Measurements from ENCODE around the gene SHC1.

Gene SHC1

DNA sequence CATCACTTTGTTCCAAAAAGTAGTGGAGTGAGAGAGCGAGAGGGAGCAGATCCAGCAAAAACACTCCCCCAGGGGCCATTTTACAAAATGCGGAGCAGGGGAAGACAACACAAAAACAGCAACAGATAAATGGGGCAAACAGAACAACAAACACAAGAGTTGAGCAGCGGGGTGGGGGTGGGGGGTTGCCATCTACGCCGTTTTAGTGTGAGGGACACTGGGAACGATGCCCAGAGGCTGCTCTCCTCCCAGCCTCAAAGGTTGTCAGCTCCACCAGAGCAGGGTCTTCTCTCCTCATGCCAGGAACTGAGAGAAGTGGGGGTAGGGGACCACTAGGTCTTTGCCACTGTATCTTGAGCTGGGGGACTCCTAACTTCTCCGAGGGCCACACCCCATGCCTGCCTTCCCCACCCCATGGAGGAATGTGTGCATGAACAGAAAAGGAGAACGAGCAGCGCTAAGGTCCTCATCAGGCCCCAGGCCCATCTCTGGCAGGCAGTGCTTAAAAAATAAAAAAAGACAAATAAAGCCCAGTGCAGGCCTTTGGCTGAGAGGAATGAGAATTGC is 13.4 kb downstream of the SHC1 start:
- no peak for DNase-seq (ENCODE audit: low read depth)
- H3K4me3 ChIP-seq (ENCODE audit: low read length): no peak overlapping the region
- TF ChIP-seq CTCF (conservative IDR thresholded peaks at IDR 0.05; ENCODE audit: low read length): no peak

- TF ChIP-seq CTCF (conservative IDR thresholded peaks at IDR 0.05; ENCODE audit: low read length): no peak
- DNase-seq (ENCODE audit: low read depth): no peak
Measured at GRCh38 chr1:154956544-154956941, 14.0 kb downstream of the SHC1 start.

DNA sequence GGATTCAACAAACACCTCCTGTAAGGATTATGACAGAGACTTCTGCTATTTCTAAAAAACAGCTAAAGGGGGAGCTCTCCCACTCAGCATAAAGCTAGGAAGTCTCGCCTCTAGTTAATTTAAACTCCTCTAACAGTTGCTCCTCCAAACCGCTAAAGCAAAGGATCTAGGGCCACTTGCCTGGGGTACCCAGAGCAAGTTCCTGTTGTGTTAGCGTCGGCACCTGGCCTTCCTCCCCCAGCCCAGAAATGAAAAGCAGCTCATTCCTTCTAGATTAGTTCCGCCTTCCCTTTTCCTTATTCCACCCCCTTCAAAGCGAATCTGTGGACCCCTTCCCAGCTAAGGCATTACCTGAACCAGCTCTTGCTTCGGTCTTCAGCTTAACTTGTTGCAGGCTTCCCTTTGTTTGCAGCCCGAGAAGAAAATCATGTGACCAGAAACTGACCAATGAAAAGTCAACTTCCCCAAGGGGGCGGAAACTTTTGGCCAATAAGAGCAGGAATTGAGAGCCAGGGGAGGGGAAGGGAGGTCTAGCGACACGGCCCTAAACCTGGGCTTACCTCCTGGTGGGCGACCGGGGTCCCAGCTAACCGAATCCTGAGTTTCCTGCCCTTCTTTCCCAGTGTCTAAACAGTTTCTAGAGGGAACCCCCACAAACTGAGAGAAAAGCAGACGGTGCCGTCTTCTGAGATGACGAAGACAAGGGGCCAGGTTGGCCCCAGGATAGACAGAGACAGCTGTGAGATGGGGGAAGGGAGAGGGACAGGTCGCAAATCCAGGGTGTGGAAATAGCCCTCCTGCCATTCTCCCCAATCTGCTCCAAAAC is 14.6 kb downstream of the SHC1 start, which contains the start of gene PBXIP1:
Gene PBXIP1 (minus strand): TSS at position 382 of the 826 bp plus-strand sequence. CDS start 2,378 bp downstream, outside the sequence.
- H3K4me3 ChIP-seq (ENCODE audit: low read length): peak within 1 kb of the TSS; percentile 72
- TF ChIP-seq CTCF (conservative IDR thresholded peaks at IDR 0.05; ENCODE audit: low read length): peak; percentile 55
- DNase-seq (ENCODE audit: low read depth): peak; percentile 85

More at GRCh38 chr1:154956544-154956941, 14.0 kb downstream of the SHC1 start:
- H3K4me3 ChIP-seq (ENCODE audit: low read length): peak overlapping the region; percentile 72

DNA sequence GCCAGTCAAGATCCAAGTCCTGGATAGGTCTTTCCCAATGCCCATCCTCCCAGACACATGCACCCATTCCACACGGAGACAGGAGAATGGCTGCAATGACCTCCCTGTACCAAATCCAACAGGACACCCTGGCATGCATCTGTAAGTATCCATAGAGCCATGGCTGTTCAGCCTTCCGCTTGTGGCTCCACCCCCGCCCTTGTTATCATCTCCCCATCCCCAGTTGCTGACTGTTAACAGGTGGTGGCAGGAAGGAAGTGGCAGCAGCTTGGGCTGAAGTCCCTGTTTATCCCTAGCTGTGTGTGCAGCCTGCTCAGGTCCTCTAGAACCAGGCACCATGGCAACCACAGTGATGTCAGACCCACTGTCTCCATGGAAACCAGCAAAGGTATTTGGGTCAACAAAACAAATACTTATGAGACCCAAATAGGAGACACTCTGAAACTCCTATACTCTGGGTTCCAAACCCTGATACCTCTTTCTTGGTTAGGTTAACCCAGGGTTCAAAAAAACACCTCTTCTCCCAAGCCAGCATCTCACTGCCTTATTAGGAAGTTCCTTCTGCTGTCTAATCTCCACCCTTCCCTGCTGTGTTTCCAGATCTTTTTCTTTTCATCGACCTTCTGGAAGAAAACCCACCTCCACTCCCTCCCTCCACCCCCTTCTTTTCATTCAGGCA is 15.4 kb downstream of the SHC1 start:
- peak overlapping the region; percentile 72 for H3K4me3 ChIP-seq (ENCODE audit: low read length)
- peak; percentile 71 for DNase-seq (ENCODE audit: low read depth)
- no peak for TF ChIP-seq CTCF (conservative IDR thresholded peaks at IDR 0.05; ENCODE audit: low read length)

- H3K4me3 ChIP-seq (ENCODE audit: low read length): no peak overlapping the region
- TF ChIP-seq CTCF (conservative IDR thresholded peaks at IDR 0.05; ENCODE audit: low read length): no peak
- no peak for DNase-seq (ENCODE audit: low read depth)
Measured at GRCh38 chr1:154954541-154954940, 16.0 kb downstream of the SHC1 start.

GRCh38 chr1:154953611-154954038 is 16.9 kb downstream of the SHC1 start:
- no peak for TF ChIP-seq CTCF (conservative IDR thresholded peaks at IDR 0.05; ENCODE audit: low read length)
- H3K4me3 ChIP-seq (ENCODE audit: low read length): no peak overlapping the region

More at GRCh38 chr1:154953611-154954038, 16.9 kb downstream of the SHC1 start:
- DNase-seq (ENCODE audit: low read depth): no peak

Data from AG10803 (cell line).